ENCODE results near the gene CTNNB1. TPM values are rescaled to one million over a fixed set of nuclear protein-coding genes. Genes with fewer than 3 reads are reported as not detected.

The CTNNB1 gene
- total and polyA plus RNA-seq, 2 of the 13 experiments (the other 11 are each of a cell fraction or from before 2014, with no cell fraction given), result 398 to 489 TPM

- peak; percentile 51; the same call in 1 of the 2 replicates for TF ChIP-seq IRF9 (CRISPR knock-in tag; IDR thresholded peaks at IDR 0.05; ENCODE audit: borderline replicate concordance)
- TF ChIP-seq PHF20 (CRISPR knock-in tag; IDR thresholded peaks at IDR 0.05), result no peak
- TF ChIP-seq XRCC5 (optimal IDR thresholded peaks at IDR 0.05; ENCODE audit: low read length), result no peak
- peak; percentile 20; the same call in 1 of the 2 replicates for TF ChIP-seq MYC (CRISPR knock-in tag; IDR thresholded peaks at IDR 0.05; ENCODE audit: borderline replicate concordance)
- no peak for TF ChIP-seq REST (IDR thresholded peaks at IDR 0.05; ENCODE audit: borderline replicate concordance in 1 of 2, low read depth in 1 of 2, low read length in 2 of 2)
- no peak for TF ChIP-seq ZBTB7A (CRISPR knock-in tag; IDR thresholded peaks at IDR 0.05)
- TF ChIP-seq PLSCR1 (CRISPR knock-in tag; IDR thresholded peaks at IDR 0.05; ENCODE audit: borderline replicate concordance), result no peak
- TF ChIP-seq HMG20A (CRISPR knock-in tag; IDR thresholded peaks at IDR 0.05; ENCODE audit: borderline replicate concordance), result 0 out of 2 replicates have a peak, but pooled peaks have one; percentile 19
- TF ChIP-seq ZUFSP (CRISPR knock-in tag; IDR thresholded peaks at IDR 0.05; ENCODE audit: borderline replicate concordance), result no peak
- no peak for TF ChIP-seq CERS6 (CRISPR knock-in tag; IDR thresholded peaks at IDR 0.05)
- TF ChIP-seq AKNA (CRISPR knock-in tag; IDR thresholded peaks at IDR 0.05; ENCODE audit: borderline replicate concordance), result no peak
- TF ChIP-seq TBX2 (CRISPR knock-in tag; IDR thresholded peaks at IDR 0.05; ENCODE audit: borderline replicate concordance), result peak; percentile 69; the same call in 1 of the 2 replicates
- no peak for TF ChIP-seq ISL2 (CRISPR knock-in tag; IDR thresholded peaks at IDR 0.05)
- no peak for TF ChIP-seq ZNF253 (CRISPR knock-in tag; IDR thresholded peaks at IDR 0.05; ENCODE audit: borderline replicate concordance)
These were observed 78.6 kb downstream of the CTNNB1 start (continued) for GRCh38 chr3:41277790-41278465.

All from HepG2 (cell line).